Calu3 (cell line): ENCODE measurements around the gene GJA9. TPM values are rescaled to one million over a fixed set of nuclear protein-coding genes. Genes with fewer than 3 reads are reported as not detected.

Source experiments
- BruUV-seq: library from RNA; stranded (reverse); fragments of 400-500 nt; replicated peaks from 2 replicates; lab custom pipeline; 2021; lab: Mats Ljungman, UMichigan
- CTCF ChIA-PET: fragments of 300-600 bp; sonication (Branson Sonifier 250); formaldehyde crosslinking; loops from one replicate; lab custom pipeline; 2022; ENCODE audit warnings: antibody characterized with exemption; lab: Charles Lee
- DNase-seq: peaks from one replicate; pipeline ENCODE4 v3.0.0; 2022
- H3K27ac Mint-ChIP-seq: one replicate; pipeline ENCODE4 v1.8.0; 2022; ENCODE audit warnings: mixed read lengths; ENCODE audit not compliant: unreplicated experiment
- H3K27me3 Mint-ChIP-seq: one replicate; pipeline ENCODE4 v1.8.0; 2022; ENCODE audit warnings: mixed read lengths; ENCODE audit not compliant: unreplicated experiment
- H3K36me3 Mint-ChIP-seq: one replicate; pipeline ENCODE4 v1.8.0; 2022; ENCODE audit warnings: mild to moderate bottlenecking, moderate library complexity, mixed read lengths; ENCODE audit not compliant: insufficient read depth, unreplicated experiment
- H3K4me1 Mint-ChIP-seq: one replicate; pipeline ENCODE4 v1.8.0; 2022; ENCODE audit warnings: mild to moderate bottlenecking, low read depth, mixed read lengths; ENCODE audit not compliant: unreplicated experiment
- H3K4me3 Mint-ChIP-seq: one replicate; pipeline ENCODE4 v1.8.0; 2022; ENCODE audit warnings: mild to moderate bottlenecking, low read depth, moderate library complexity, mixed read lengths; ENCODE audit not compliant: unreplicated experiment
- H3K9me3 Mint-ChIP-seq: one replicate; pipeline ENCODE4 v1.8.0; 2022; ENCODE audit warnings: low read depth, mixed read lengths; ENCODE audit not compliant: unreplicated experiment
- intact Hi-C: fragments of 100-400 bp; cut with micrococcal nuclease; formaldehyde crosslinking; loops from one replicate; pipeline ENCODE4 v1.10.0; 2022; ENCODE audit not compliant: unreplicated experiment
- total RNA-seq: library from RNA; stranded (reverse); gene quantifications from 2 replicates; pipeline ENCODE4 v1.2.3, GENCODE V29; 2022
- TF ChIP-seq, protein P1 (sequence below): fragments of 200-600 bp; IDR thresholded peaks from one replicate; pipeline ENCODE4 v1.8.0; 2022; ENCODE audit warnings: antibody characterized with exemption; ENCODE audit not compliant: unreplicated experiment

Gene GJA9
- total RNA-seq, 1 experiment from 2014 or later, result not detected

DNA sequence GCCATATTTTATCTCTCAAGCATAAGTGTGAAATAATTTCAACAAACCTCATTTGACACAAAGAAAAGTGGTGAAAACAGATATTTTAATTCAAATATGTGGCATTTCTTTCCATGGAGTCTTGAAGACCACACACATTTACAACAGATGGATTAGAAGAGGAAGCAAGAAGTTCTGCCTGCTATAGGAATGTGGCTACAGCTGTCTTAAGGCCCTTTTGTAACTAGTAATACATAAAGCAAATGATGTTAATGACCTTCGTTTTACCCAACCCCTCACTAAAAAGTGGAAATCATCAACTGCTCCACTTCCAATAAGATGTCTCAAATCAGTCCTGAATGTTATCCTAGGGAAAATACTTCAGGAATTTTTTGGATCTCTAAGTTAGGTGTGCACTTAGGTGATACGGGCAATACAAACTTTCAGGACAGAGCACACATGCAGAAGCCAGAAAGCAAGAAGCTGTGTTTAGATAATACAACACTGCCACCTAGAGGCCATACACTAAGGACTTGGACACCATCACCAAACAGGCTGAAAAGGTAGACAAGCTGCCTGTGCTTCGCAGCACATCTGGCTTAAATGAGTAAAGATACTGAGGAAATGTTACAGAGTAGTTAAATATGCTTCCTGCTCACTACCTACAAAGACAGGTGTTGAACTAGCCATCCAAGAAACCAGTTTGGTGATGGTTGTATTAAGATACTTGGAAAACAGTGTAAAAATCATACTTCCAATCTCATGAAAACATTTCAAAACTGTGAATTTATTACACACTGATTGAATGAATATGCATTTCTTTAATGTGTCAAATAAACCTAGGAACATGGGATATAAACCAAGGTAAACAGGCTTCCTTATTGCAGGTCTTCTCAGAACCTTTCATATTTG lies 46.2 kb downstream of the GJA9 start:
- CTCF ChIA-PET, result interaction anchor here (0.7 to 1.5 kb wide), 7 partner anchors 15 to 809 kb away, joined by 3 to 8 read pairs (median 4); no protein-coding TSS in a partner anchor
- TF ChIP-seq, protein P1, sequence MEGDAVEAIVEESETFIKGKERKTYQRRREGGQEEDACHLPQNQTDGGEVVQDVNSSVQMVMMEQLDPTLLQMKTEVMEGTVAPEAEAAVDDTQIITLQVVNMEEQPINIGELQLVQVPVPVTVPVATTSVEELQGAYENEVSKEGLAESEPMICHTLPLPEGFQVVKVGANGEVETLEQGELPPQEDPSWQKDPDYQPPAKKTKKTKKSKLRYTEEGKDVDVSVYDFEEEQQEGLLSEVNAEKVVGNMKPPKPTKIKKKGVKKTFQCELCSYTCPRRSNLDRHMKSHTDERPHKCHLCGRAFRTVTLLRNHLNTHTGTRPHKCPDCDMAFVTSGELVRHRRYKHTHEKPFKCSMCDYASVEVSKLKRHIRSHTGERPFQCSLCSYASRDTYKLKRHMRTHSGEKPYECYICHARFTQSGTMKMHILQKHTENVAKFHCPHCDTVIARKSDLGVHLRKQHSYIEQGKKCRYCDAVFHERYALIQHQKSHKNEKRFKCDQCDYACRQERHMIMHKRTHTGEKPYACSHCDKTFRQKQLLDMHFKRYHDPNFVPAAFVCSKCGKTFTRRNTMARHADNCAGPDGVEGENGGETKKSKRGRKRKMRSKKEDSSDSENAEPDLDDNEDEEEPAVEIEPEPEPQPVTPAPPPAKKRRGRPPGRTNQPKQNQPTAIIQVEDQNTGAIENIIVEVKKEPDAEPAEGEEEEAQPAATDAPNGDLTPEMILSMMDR, result peak; percentile 55
- Mint-ChIP-seq H3K27ac (no peak overlapping the region), H3K4me3 (no peak overlapping the region), H3K27me3 (peaks cover 38% of the 10 kb centered on the region), H3K4me1 (no peaks in the 10 kb centered on the region), H3K9me3 (no peaks in the 10 kb centered on the region), H3K36me3 (peaks cover 14% of the 10 kb centered on the region)
- BruUV-seq, result no TSS peak
- intact Hi-C loops, result loop anchor here (2.0 kb wide), 1 partner anchor 808 kb away; no protein-coding TSS in a partner anchor
- peak; percentile 65 for DNase-seq

DNA sequence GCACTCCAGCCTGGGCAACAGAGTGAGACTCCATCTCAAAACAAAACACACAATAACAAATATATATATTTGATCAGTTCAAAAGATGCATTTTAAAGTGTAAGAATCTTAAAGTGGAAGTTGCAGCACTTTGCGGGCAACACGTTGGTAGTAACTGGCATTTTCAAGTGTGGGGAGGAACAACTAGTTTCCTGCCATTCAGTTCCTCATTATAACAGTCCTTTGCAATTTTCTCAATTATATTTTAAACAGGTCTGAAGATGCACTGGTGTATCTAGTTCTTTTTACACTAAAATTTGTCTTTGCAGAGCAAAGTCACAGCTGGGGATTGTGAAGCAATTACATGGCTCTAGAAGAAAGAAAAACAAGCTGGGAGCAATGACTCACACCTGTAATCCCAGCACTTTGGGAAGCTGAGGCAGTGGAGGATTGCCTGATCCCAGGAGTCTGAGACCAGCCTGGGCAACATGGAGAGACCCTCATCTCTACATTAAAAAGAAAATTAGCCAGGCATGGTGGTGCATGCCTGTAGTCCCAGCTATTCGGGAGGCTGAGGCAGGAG lies 47.1 kb downstream of the GJA9 start:
- BruUV-seq, result no TSS peak
- Mint-ChIP-seq H3K9me3 (no peaks in the 10 kb centered on the region), H3K4me1 (no peaks in the 10 kb centered on the region), H3K27ac (no peak overlapping the region), H3K4me3 (no peak overlapping the region), H3K36me3 (peaks cover 11% of the 10 kb centered on the region), H3K27me3 (peaks cover 47% of the 10 kb centered on the region)
- DNase-seq, result no peak
- intact Hi-C loops, result loop anchor here (2.0 kb wide), 1 partner anchor 808 kb away; no protein-coding TSS in a partner anchor
- CTCF ChIA-PET, result interaction anchor here (0.7 to 1.5 kb wide), 2 partner anchors 14 to 258 kb away, joined by 3 to 8 read pairs; no protein-coding TSS in a partner anchor
- TF ChIP-seq, protein P1, result no peak

DNA sequence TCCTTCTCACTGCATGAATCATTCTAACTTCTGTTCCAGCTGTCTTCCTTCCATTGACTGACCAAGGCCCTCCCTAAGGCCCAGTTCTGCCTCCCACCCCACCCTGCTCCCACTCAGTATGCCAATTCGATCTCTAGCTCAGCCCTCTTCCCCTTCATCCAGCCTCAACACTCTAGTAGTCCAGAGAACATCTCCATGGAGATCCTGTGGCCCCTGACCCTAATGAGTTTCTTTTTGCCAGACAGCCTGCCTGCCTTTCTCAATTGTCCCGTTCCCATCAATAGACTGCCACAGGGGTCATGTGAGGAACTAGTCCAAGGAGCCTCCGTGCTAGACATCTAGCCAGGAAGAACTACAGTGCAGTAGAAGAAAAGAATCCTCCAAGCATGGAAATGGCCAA lies 48.2 kb downstream of the GJA9 start:
- peaks cover 5% of the 10 kb centered on the region for H3K36me3 Mint-ChIP-seq
- no peak overlapping the region for H3K27ac Mint-ChIP-seq
- intact Hi-C loops, result no loop called here
- no TSS peak for BruUV-seq
- no peak for DNase-seq
- no peak overlapping the region for H3K4me3 Mint-ChIP-seq
- TF ChIP-seq, protein P1, result no peak
- H3K27me3 Mint-ChIP-seq, result peaks cover 56% of the 10 kb centered on the region
- no peaks in the 10 kb centered on the region for H3K9me3 Mint-ChIP-seq
- CTCF ChIA-PET, result no interaction called here
- no peaks in the 10 kb centered on the region for H3K4me1 Mint-ChIP-seq

DNA sequence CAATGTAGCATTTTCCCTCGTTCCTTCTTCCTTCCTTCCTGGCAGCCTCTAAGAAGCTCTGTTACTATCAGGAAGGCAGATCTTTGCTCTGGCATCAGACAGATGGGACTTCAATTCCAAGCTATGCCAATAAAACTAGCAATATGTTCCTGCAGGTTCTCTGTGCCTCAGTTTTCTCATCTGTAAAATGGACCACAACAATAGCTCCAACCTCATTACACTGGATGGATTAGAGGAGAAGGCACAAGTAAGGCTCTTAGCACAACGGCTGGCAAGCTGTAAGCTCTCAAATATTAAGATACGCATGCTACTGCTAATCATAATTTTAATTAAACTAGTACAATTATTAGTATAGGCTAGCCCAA lies 49.0 kb downstream of the GJA9 start:
- no peak overlapping the region for H3K27ac Mint-ChIP-seq
- CTCF ChIA-PET, result interaction anchor here (0.5 kb wide), 1 partner anchor 292 kb away, joined by 4 read pairs; no protein-coding TSS in a partner anchor
- intact Hi-C loops, result no loop called here
- TF ChIP-seq, protein P1, result no peak
- no peak for DNase-seq
- no TSS peak for BruUV-seq
- no peaks in the 10 kb centered on the region for H3K36me3 Mint-ChIP-seq
- H3K4me3 Mint-ChIP-seq, result no peak overlapping the region
- H3K27me3 Mint-ChIP-seq, result peaks cover 61% of the 10 kb centered on the region
- no peaks in the 10 kb centered on the region for H3K4me1 Mint-ChIP-seq
- H3K9me3 Mint-ChIP-seq, result no peaks in the 10 kb centered on the region
